Epithelial cell of proximal tubule (primary cell): ENCODE results near the gene SPOP. TPM values are rescaled to one million over a fixed set of nuclear protein-coding genes. Genes with fewer than 3 reads are reported as not detected.
"Not testable (repeated sequence)": the region's sequence is repeated elsewhere in the genome, so short reads cannot be mapped to it uniquely, and the experiment has no call there.

ENCODE experiments used
- DNase-seq: peaks from one replicate; pipeline ENCODE4 v3.0.0-alpha.2; 2011; ENCODE audit warnings: low read depth
- H3K4me3 ChIP-seq: 2 replicates; pipeline ENCODE4 v1.5.1; 2011; ENCODE audit warnings: low read depth, mild to moderate bottlenecking, low read length
- CTCF ChIP-seq: conservative IDR thresholded peaks from 2 replicates; pipeline ENCODE4 v1.5.1; 2012; ENCODE audit warnings: low read depth, mild to moderate bottlenecking, low read length
- total RNA-seq: library from RNA; depleted of rRNA; stranded (reverse); fragments of >200 nt; gene quantifications from 2 replicates; pipeline ENCODE4 v1.2.3, GENCODE V29; 2015

SPOP gene
- total RNA-seq, 1 donor from 2014 or later = 26.2 TPM

- H3K4me3 ChIP-seq = no peak overlapping the region
- TF ChIP-seq CTCF = no peak
- DNase-seq = no peak
These were observed 106.1 kb downstream of the SPOP start for GRCh38 chr17:49571764-49572163.

GRCh38 chr17:49571283-49571682 is 106.6 kb downstream of the SPOP start:
- TF ChIP-seq CTCF = no peak
- DNase-seq = no peak
- H3K4me3 ChIP-seq = no peak overlapping the region

GRCh38 chr17:49570540-49571242 is 107.2 kb downstream of the SPOP start:
- DNase-seq = no peak
- no peak overlapping the region for H3K4me3 ChIP-seq
- TF ChIP-seq CTCF = no peak

GRCh38 chr17:49568695-49569047 is 109.2 kb downstream of the SPOP start:
- DNase-seq, H3K4me3 ChIP-seq: not testable (repeated sequence)

GRCh38 chr17:49567871-49568694 is 109.8 kb downstream of the SPOP start:
- no peak for DNase-seq
- peak; percentile 89 for TF ChIP-seq CTCF
- peak overlapping the region; percentile 52 for H3K4me3 ChIP-seq

GRCh38 chr17:49567104-49567521 is 110.8 kb downstream of the SPOP start:
- no peak overlapping the region for H3K4me3 ChIP-seq
- no peak for DNase-seq
- no peak for TF ChIP-seq CTCF

- TF ChIP-seq CTCF = no peak
- no peak overlapping the region for H3K4me3 ChIP-seq
- no peak for DNase-seq
These were observed 111.2 kb downstream of the SPOP start for GRCh38 chr17:49566668-49567071.
